Posterior cingulate gyrus (tissue), 11 donors: Measurements from ENCODE around the gene WDR45.

Source experiments
- DNase-seq, 10 donors: peaks; one replicate each; pipeline versions ENCODE4 v3.0.0 to v3.0.0-alpha.2; 2020 to 2021; ENCODE audit warnings: mixed read lengths in 3 of 10
- intact Hi-C: fragments of 100-400 bp; cut with DNase I; formaldehyde crosslinking; loops from one replicate; pipeline ENCODE4 v1.15.1; 2023

Gene WDR45

DNA sequence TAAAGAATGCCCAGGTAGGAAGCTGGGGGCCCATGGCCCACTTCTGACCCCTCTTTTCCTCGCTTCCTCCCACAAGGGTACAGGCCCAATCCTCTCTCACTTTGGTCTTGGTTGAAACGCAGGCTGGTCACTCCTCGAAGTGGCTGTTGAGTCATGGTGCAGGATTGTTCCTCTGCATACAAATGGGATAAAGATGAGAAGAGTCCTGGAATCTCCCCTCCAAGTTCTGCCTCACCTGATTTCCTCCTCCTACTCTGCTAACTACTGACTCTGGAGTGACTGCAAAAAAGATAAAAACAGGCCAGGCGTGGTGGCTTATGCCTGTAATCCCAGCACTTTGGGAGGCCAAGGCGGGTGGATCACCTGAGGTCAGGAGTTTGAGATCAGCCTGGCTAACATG is 1.7 kb downstream of the WDR45 start:
- intact Hi-C loops, result no loop called here
- no peak for DNase-seq

DNA sequence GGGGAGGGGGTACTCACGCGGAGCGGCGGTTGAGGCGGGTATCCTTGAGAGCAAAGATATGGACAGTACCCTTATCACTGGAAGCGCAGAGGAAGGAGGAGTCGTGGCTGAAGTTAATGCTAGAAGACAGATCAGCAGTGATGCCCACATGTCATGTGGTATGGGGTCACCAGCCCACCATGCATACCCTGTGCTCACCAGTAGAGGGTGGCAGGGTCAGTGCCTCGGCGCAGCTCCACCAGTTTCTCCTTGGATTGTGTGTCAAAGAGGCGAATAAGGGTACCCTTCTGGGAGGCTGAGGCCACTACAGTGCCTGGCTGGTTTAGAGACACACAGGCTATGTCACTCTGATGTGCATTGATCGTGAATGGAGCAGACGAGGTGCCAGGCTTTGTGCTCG is 4.3 kb downstream of the WDR45 start:
- intact Hi-C loops, result no loop called here
- peak in 1 of 10 donors; percentile 41 for DNase-seq

DNA sequence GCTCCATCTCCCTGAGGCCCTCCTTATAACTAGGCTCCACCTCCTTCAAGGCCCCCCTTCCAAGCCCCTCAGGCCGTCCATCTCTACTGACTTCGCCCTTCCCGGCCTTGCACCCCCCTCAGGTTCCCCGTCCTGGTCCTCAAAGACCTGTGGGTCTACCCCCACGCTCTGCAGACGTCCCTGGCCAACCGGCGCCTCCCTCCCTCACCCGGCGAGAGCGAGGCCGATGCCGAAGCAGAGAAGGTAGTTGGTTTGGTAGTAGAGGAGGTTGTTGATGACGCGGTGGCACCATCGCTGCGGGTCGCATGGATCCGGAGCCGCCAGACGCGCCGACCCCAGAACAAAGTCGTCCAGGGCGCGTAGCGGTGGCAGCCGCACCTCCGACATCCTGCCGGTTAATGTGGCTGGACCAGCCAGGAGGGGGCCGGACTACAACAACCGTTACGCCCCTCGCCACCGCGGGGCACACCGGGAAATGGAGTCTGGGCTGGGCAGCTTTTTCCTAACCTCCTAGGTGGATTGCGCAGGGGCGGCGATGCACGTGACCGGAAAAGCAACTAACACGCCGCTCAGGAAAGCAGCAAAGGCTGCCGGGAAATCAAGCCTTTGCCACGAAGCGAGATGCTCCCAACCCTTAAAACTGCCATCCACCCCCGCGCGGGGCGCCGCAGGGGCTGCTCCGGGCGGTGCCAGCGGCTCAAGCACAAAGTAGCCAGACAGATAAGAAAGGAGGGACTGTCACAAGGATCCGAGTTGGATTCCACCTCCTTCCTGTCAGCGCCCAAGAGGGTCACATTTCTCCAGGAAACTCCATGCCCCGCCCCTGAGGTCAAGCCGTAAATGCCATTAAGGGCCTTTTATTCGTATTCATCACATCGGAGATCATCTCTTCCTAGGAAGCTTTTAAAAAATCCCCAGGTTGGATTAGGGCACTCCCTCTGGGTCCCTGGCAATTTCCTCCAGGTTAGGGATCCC is 5.8 kb downstream of the WDR45 start, which contains the start of gene PRAF2:
TSS of gene PRAF2 (minus strand) at position 402 of the 975 bp plus-strand sequence. CDS start at position 387, 15 bp downstream.
- intact Hi-C loops, result no loop called here
- peak; percentile 90 to 99 (median 94) for DNase-seq

DNA sequence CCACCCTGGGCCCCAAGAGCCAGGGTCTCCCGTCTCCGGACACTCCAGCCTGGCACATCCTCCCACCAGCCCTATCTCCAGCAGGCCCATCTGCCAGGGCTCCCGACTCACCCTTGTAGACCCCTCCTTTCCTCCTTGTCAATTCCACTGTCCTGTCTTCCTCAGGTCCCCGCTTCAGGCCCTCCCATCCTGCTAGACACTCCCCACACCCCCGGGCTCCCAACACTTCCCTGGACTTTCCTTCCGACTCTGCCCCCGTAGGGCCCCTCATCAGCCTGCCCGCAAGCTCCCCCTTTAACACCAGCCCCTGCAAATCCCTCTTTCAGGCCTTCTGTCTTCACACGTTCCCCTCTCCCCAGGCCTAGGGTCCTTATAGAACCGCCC is 7.0 kb downstream of the WDR45 start:
- no peak for DNase-seq
- intact Hi-C loops, result no loop called here

DNA sequence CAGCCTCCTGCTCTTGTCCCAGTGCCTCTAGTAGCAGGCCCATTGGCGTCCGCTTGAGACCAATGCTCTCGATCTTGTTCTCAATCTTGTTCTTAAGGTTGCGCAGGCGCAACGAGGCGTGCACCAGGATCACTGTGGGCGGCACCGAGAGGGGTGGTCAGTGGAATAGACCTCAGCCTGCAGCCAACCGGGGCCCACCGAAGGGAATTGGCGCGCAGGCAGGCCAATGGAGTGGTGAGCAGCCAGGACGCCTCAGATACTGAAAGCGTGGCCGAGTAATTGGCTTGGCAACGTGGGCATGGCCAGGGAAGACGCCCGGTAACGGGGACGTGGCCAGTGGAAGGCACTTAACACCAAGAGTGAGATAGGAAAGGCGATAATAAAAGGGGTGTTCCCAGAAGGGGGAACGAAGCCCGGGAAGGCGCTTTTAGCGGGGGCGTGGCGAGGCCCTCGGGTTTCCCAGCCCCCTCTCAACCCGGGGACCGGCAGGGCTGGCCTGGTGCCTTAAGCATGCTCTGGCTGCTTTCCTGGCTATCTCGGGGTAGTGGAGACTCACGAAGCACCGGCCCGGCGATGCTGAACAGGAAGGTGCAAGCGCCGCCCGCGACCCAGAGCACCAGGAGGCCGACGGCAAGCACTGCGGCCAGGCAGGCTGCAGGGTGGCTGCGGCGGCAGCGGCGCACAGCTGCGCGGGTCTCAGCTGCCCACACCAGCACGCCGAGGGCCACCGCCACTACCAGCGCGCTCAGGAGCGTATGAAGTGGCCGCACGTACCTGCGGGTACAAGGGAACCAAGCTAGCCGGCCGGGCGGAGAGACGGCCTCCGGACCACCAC is 7.6 kb downstream of the WDR45 start:
- intact Hi-C loops, result no loop called here
- DNase-seq, result peak in 9 of 10 donors; percentile 35 to 96 (median 73)

DNA sequence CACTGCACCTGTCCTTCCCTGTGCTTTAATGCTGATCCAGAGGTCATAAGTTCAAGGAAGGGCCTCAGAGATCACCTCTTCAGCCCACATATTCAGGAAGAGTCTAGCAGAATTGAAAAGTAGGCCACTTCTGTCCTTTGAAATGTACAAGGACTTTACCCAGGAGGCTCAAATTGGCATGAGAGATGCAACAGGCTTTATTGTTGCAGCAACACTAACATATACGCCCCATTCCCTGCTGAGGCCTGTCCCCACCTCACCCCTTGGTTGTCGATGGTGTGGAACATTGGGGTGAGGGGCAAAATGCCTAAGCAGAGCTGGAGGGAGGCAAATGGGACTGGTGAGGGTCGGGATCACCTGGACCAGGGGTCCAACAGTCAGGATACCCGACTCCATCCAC is 8.7 kb downstream of the WDR45 start:
- intact Hi-C loops, result no loop called here
- no peak for DNase-seq

DNA sequence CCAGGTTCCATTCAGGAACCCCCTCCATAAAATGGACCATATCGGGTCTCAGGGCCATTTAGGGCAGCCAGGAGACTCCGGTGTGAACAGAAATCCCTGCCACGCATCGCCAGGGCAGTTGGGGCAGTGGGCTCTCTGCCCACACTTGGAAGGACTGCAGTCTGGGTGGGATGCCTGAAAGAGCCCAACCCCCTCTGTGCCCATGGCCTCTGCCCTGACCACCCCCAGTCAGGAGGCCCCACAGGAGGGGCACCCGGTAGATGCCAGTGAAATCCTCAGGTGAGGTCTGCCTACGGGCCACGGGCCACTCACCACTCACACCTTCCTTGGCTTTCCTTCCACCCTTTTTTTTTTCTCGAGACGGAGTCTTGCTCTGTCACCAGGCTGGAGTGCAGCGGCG is 10.6 kb downstream of the WDR45 start:
- DNase-seq, result peak in 1 of 10 donors; percentile 69
- intact Hi-C loops, result no loop called here

DNA sequence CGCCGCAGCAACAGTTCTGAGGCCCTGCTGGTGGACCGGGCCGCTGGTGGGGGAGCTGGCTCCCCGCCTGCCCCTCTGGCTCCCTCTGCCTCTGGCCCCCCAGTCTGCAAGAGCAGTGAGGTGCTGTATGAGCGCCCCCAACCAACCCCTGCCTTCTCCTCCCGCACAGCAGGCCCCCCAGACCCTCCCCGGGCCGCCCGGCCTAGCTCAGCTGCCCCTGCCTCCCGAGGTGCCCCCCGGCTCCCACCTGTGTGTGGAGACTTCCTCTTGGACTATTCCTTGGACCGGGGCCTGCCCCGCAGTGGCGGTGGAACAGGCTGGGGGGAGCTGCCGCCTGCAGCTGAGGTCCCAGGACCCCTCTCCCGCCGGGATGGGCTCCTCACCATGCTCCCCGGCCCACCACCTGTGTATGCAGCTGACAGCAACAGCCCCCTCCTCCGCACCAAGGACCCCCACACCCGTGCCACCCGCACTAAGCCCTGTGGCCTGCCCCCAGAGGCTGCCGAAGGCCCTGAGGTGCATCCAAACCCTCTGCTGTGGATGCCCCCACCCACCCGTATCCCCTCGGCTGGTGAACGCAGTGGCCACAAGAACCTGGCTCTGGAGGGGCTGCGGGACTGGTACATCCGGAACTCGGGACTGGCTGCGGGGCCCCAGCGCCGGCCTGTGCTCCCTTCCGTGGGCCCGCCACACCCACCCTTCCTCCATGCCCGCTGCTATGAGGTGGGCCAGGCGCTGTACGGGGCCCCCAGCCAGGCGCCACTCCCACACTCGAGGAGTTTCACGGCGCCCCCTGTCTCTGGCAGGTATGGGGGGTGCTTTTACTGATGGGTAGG is 12.2 kb downstream of the WDR45 start:
- DNase-seq, result peak in 1 of 10 donors; percentile 77
- intact Hi-C loops, result no loop called here

DNA sequence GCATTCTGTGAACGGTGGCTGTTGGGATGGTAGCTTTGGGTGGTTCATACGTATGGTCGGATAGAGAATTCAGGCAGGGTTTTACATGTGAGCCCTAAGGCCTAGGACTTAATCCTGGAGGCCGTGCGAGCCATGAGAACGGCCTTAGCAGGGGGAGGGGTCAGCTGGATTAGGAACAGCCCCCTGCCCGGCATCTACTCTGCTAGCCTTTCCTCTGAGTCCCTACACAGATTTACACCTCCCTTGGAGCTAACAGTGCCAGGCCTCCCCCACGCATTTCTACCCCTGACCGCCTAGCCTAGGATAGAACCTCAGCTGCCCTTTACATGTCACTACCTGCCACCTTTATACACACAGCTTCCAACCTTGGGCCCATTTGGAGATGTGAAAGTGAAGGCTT is 13.0 kb downstream of the WDR45 start:
- DNase-seq, result peak in 1 of 10 donors; percentile 13

DNA sequence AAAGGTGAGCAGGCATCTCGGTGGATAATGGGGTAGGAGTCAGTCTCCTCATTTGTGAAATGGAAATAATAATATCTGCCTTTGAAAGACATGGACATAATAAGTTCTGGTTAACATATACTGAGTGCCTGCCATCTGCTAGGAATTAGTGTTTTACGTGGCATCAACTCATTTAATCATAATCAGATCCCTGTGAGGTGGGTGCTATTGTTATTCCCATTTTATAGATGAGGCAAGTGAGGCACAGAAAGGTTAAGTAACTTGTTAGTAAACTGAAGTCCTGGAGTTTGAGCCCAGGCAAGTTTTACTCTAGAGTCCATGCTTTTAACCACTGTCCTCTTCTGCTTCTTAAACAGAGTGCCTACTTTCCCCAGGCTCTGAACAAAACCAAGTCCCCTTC is 13.4 kb downstream of the WDR45 start:
- DNase-seq, result no peak
- intact Hi-C loops, result no loop called here

More for the DNA sequence above, 13.0 kb downstream of the WDR45 start:
- intact Hi-C loops, result no loop called here

DNA sequence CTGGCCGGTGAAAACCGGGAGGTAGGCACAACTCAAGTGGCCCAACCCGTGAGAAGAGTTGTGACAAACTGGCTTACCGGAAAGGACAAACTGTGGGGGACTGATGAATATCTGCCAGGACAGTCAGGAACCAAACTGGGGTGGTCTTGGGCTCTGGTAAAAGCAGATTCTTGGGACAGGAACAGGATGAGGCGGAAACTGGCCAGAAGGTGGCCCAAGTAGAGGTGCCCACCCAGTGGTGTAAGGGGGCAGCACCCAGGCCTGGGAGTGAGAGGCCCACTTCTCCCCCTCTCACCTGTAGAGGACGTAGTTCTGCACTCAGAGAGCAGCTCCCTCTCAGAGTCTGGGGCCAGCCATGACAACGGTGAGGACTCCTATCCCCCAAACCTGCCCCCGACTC is 15.0 kb downstream of the WDR45 start:
- intact Hi-C loops, result no loop called here
- no peak for DNase-seq

DNA sequence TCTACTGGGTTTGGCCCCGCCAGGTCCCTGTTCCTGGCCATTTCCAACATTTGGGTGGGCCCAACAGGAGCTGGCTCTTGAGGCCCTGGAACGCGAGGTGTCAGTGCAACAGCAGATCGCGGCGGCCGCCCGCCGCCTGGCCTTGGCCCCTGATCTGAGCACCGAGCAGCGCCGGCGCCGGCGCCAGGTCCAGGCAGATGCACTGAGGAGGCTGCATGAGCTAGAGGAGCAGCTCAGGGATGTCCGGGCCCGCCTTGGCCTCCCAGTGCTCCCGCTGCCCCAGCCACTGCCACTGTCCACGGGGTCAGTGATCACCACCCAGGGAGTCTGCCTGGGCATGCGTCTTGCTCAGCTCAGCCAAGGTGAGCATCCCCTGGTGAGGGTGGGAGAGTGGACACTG is 15.4 kb downstream of the WDR45 start:
- peak in 1 of 10 donors; percentile 77 for DNase-seq
- intact Hi-C loops, result no loop called here

DNA sequence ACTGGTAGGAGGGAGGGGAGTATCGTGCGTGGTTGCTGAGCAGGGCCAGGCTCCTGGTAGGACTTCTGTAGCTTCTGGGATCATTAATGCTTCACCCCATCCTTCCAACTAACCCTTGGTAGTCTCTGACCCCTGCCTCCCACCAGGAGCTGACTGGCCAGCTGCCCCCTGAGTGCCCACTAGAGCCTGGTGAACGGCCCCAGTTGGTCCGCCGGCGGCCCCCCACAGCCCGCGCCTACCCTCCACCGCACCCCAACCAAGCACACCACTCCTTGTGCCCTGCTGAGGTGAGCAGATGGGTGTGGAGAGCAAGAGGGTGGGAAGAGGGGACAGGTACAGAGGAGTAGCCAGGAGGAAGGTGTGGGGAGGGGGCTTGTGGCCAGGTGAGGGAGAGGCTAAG is 16.0 kb downstream of the WDR45 start:
- intact Hi-C loops, result no loop called here

DNA sequence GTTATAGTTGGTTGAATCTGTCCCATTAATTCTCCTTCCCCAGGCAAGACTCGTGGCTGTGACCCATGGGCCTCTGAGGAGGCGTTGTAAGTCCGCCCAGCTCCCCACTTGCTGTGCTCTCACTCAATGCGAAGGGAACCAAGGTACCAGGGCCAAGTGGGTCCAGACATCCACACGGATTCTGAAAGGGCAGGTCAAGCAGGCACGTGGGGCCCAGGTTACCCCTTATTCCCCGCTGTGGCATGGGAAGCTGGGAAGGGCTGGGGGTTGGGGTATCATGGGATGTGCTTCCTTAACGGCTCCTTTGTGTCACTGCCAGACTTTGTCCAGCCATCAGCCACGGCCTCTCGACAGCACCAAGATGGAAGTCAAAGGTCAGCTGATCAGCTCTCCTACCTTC is 17.8 kb downstream of the WDR45 start:
- DNase-seq, result peak in 2 of 10 donors; percentile 47 to 68
- intact Hi-C loops, result no loop called here

More for the DNA sequence above, 16.0 kb downstream of the WDR45 start:
- DNase-seq, result peak in 1 of 10 donors; percentile 66

DNA sequence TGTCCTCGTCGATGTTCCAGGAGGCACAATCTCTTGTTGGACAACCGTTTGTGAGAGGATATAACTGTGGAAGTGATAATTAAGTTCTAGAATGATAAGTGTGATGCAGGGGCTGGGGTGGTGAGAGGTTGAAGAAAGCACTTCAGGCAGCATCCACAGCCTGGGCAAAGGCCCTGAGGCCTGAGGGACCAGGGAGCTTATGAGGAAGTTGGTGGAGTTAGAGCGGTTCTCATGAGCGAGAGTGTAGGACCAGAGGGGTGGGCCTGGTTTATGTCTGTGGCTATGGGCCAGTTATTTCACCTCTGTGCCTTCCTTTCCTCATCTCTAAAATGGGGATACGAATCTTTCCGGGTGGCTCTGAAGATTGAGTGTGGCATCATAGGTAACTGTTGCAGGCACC is 18.2 kb downstream of the WDR45 start:
- peak in 2 of 10 donors; percentile 1 to 26 for DNase-seq
- intact Hi-C loops, result no loop called here

DNA sequence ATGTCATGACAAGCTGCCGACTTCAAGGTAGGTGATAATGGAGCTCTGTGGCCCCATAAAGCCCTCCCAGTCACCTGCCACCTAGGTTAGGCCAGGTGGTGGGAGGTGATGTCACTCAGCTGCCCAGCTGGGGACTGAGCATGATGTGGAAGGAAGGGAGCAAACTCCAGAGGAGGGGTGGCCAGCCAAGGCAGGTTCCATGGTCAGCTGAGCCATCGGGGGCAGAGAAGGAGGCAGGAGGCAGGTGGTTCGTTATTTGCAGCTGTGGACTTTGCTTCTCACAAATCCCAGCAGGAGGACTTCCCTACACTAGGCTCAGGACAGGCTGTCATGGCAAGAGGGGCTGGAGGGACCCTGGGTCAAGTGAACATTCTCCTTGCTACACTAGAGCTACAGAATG is 18.8 kb downstream of the WDR45 start:
- intact Hi-C loops, result no loop called here
- DNase-seq, result peak in 3 of 10 donors; percentile 15 to 43 (median 26)

DNA sequence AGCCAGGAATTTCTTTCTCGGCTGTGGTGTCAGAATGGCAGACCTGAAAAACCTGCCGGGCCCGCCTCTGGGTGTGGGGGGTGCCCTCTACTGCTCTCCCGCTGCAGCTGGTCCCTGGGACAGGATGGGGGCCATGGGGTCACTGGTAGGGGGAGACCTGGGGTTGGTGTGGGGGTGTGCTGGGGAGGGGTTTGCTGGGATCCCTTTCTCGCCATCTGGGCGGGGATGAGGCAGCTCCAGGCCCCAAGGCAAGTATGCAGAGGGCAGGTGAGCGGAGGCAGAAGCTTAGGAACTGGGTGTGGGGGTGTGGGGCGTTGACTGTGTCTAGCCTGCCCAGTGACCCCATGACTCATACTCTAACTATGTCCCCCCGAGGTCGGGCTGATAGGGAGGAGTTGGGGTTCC is 20.0 kb downstream of the WDR45 start:
- peak in 1 of 10 donors; percentile 10 for DNase-seq
- intact Hi-C loops, result no loop called here

DNA sequence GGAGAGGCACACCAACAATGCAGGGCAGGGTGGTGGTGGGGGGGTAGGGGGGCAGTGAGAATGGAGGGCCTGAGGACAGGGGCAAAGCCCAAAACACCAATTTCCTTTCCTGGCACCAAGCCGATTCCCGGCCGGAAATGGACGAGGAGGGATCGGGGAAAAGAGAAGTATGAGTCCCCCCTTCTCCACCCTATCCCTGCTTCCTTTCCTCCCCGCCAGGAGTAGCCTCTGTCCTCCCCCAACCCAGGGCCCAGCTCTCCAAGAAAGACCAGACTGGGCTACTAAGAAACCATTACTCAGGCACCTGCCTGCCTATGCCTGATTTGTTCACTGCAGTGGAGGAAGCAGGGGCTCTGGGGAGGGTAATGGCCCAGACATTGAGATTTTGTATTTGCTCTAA is 20.5 kb downstream of the WDR45 start:
- DNase-seq, result peak in 1 of 10 donors; percentile 12
- intact Hi-C loops, result no loop called here

DNA sequence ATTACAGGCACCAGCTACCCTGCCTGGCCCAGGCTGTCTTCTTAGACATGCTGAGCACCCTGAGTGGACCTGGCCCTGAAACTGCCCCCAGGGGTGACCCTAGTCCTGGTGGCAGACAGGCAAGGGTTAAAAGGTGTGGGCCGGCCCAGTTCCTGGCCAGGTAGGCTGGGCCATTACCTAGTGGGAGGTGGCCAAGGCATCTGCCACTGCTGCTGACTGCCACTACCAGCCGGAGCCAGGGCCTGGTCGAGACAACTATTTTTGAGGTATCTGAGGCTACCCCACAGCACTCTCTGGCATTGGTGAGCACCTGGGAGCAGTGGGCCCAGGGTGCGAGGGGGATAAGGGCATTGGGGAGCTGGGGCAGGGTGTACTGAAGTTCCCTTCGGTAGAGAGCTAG is 20.9 kb downstream of the WDR45 start, which contains the start of gene CCDC120:
TSS of gene CCDC120 (plus strand) at position 206 of the 400 bp plus-strand sequence. CDS start 3,043 bp downstream, outside the sequence.
- DNase-seq, result peak in 1 of 10 donors; percentile 33
- intact Hi-C loops, result no loop called here
